ENCODE results near the gene FLII.

The FLII gene

DNA sequence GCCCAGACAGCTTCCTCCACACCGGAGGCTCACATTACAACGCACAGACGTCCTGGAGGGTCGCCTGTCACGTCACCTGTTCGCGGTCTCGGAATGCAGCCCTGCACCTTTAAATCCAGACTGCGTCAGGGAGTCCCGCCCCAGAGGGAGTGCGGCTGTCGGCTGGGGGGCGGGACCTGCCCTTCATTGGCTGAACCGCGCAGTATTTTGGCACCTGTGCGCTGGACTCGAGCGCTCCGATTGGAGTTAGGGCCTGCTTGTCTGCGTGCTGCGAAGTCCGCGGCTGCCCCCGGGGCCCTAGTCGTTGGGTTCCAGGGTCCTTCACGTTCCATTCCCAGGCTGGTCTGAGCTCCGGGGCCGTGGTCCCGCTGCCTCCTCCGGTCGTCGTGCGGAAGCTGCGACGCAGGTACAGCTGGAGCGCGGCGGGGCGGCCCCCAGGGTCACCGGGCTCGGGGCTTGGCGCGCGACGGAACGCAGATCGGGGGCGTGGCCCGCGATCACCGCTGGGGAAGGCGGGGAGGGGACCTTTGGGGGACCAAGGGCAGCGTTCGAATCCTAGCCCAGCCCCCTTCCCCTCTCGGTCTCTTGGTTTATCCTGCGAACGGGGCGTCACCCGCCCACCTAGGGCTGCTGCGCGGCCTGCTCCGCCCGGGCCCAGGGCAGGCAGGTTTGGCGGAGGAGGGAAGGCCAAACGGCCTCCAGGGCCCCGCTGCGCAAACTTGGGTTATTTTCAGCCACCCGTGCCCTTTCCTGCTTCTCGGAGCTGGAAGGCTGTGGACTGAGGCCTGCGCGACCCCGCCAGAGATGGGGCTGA, 2.0 kb upstream of the FLII start, which contains the start of gene MIEF2:
MIEF2 (plus strand) TSS at position 331 of the 814 bp plus-strand sequence. CDS start 2,059 bp downstream, outside the sequence.
- DNase-seq = peak; percentile 57

DNA sequence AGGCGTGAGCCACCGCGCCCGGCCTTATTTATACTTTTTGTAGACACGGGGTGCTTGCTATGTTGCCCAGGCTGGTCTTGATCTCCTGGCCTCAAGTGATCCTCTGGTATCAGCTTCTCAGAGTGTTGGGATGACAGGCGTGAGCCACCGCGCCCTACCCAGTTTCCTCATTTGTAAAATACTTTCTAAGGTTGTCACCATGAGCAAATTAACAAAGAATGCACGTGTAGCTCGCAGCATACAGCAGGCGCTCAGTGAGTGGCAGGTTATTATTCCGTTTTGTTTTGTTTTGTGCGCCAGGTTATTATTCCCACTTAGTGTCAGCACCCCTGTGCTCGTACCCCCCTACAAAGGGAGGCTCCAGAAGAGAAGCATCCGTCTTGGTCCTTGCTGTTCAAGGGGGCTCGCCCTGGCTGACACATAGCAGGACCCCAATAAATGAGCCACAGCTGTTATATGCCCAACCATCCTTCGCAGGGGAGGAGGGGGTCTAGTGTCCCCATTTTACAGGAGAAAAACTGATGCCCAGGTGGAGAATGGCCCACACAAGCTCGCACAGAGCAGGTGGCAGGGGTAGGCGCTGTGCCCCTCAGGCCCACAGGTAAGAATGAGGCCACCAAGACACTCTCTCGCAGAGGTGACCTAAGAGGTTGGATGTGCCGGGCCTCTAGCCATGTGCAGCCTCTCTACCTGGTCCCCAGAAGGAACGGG, 1.2 kb upstream of the FLII start:
- DNase-seq = no peak

DNA sequence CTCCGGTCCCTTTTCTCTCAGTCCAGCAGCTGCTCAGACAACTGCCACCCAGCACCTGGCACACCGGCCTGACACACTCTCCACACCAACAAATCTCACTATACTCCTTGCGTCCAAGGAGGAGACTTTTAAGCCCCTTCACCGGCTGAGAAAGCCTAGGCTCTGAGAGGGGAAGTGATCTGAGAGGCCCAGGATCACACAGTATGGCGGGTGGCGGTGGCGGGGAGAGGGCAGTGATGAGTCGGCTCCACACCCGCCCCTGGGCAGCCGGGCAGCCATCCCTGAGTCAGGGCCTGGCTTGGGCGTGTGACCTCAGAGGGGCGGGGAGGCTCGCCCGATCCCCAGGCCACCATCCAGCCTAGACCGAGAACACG, 569 bp downstream of the FLII start:
- DNase-seq = no peak

DNA sequence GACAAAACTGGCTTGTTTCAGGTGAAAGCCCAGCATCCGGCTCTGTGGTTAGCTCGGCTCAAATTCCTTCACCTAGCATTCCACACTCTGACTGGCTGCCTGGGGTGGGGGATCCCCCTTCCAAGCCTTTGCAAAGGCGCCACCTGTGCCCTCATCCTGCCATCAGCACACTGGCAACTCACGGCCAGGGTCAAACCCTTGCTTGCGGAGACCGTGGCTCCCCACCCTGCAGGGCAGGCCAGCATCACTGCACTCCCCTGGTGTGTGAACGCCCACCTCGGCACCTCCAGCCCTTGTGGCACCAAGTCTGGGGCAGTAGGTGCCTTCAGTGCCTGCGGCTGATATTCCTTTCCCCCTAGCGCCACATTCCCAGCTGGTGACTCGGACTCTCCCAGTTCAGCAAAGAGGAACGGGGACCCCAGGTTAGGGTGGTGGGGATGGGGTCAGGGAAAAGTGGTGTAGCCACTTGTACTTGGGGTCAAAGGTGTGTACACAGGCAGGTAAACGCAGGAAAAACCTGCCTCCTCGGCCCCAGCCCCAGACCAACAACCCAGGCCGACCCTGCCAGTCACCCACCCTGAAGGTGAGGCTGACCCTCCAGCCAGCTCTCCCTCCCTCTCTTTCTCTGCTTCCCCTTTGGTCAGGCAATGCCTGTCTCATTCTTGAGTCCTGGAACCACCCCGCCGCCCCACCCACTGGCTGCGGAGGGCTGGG, 1.1 kb downstream of the FLII start:
- no peak for DNase-seq

DNA sequence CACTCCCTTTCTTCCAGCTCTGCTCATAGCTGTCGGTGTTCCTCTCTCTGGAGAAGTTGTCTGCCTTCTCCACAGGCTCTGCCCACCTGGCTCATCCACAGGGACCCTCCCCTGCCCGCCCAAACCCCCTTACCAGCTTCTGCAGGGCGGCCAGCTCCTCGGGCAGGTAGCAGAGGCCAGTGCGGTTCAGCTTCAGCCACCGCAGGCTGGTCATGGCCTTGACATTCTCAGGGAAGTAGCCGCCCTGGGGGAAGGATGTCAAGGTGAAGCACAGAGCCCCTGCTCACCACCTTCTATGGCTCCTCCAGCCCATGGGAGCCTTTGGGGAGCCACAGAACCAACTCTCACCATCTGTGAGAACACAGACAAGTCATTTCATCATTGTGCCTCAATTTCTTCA, 1.8 kb downstream of the FLII start:
- DNase-seq = no peak

DNA sequence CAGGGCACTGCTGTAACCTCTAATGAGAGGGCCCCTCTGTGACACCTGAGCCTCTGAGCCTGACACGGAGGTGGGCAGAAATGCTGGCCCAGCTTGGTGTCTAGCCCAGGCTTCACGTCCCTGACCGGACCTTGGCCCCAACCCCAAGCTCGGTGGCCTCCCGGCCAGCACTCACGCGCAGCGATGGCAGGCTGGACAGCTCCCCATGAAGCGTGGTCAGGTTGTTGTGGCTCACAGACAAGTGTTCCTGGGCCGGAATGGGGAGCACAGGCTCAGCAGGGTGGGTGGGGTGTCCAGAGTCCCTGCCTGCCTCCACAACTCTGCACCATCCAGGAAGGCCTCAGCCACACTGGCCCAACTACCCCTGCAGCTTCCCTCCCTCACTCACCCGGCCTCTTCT, 2.2 kb downstream of the FLII start:
- DNase-seq = no peak

DNA sequence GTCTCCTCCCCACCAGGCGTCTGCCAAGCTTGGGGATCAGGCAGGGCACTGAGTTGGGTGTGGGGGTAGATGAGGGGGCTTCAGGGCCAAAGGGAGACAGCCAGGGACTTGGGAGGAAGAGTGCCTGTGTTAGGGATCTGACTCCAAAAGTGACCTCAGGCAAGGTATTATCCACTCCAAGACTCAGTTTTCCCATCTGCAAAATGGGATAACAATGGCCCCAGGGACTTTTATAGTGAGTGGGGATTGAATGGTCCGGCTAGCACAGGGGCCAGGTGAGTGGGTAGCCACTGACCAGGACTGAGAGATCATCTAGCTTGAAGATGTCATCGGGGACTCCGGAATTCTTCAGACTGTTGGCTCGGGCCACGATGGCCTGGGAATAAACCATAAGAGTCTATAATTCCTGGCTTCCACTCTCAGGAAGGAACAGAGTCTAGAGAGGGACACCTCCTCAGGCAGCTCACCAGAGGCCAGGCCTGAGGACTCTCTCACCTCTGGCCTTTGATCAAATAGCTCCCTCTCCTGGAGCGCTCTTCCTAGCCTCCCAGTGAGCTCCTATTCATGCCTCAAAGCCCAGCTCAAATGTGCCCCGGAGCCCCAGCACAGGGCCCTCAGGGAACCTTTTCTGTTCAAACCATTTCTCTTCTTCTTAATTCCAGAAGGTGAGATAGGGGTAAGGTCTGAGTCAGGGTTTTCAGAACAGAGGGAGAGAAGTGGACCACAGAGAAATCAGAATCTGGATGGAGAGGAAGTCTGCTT, 3.5 kb downstream of the FLII start:
- no peak for DNase-seq

DNA sequence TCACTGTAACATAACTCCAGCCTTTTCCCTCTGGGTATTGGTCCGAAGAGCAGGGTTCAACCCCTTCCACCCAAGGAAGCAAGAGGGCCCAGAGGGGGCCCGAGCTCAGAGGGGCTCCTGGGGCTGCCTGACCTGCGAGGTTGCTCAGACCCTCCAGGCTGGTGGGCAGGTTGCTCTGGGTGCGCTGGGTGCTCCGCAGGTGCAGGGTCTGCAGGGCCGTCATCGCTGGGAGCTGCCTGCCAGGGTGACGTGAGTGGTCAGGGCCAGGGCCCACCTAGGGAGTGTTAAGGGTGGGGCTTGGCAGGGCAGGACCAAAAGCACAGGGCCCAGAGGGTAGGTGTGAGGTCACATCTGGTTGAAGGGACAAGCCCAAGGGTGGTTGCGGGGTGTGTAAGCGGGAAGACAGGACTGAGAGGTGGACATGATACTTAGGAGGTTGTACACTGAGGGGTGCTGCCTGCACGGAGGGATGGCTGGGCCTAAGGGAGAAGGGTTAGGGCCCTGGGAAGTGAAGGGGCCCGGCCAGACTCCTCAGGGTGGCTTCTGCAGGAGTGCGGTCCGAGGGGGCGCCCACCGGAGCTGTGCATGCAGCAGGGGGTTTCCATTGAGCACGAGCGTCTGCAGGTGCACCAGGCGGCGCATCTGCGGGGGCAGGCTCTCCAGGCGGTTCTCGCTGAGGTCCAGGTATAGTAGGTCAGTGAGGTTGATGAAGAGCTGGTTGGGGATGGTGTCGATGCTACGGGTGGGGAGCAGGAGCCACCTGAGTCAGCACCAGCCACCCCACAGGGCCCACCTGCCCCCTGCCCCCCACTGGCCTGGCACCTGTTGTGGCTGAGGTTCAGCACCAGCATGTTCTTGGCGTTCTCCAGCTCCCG, 4.4 kb downstream of the FLII start:
- no peak for DNase-seq

DNA sequence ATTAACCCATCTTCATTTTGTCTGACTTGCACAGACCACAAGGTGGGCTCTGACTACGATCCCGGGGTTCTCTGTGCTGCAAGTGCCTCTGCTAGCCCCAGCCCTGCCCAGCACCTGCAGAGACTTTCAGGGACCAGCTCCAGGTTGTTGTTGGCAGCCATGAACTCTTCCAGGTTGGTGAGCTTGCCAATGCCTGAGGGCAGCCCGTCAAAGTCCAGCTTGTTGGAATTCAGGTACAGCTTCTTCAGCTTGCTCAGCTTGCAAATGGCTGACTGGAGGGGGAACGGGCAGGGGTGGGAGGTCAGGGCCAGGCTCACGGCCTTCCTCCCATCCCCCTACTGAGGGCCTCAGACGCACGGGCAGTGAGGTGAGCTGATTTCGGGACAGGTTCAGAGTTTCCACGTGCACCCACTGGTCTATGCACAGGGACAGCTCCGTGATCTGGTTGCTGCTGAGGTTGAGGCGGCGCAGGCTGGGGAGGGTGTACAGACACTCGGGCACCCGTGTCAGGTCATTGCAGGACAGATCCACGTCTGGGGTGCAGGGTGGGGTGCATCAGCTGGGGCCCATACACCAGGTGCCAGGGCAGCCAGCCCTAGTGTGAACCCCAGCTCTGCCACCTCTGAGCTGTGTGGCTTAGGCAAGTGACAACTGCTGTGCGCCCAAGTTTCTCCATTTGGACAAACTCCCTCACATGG, 5.2 kb downstream of the FLII start:
- no peak for DNase-seq

DNA sequence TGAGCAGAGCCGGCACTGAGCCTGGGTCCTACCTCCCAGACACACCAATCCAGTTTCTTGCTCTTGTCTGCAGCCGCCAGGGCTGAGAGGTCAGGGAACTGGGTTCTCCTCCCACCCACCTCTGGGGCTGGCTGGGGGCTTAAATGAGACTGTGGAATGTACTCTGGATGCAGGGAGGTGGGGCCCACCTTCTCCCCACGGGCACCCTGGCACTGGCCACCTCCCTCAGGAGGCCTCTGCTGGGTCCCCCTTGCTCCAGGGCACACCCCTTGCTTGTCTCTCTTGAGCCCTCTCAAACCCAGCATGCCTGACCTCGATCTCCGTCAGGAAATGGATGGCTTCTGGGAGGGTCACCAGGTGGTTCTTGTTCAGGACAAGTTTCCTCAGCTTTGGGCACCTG, 6.4 kb downstream of the FLII start:
- no peak for DNase-seq

DNA sequence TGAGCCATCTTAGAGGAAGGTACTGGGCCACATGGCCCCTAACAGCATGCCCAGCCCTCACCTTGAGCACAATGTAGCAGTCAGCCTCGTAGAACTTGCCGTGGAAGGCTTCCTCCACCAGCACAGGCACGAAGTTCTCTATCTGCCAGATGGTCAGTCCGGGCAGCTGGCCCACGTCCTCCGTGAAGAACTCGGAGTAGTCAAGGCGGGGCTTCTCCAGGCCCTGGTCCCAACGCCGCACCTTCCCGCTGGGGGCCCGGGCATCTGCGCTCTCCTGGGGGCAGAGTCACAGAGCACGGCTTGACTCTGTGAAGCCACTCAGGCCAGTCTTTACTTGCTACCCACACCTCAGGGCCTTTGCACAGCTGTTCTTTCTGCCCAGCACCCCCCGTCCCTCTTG, 7.3 kb downstream of the FLII start:
- no peak for DNase-seq

DNA sequence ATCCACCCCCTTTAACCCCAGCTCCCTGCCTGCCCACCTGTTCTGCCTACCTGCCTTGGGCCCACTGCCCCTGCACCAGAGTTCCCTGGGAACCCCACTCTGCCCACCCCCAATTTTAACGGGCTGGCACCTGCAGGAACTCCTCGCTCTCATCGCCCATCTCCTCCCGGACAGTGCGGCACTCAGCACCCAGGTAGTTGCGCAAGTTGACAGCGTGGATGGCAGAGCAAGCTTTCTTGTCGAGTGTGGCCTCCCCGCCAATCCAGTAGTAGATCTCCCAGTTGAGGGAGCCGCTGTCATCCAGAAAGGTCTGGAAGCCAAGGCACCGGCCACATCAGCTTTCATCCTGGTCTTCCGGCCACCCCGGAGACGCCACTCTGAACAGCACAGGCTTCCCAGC, 7.8 kb downstream of the FLII start:
- no peak for DNase-seq

DNA sequence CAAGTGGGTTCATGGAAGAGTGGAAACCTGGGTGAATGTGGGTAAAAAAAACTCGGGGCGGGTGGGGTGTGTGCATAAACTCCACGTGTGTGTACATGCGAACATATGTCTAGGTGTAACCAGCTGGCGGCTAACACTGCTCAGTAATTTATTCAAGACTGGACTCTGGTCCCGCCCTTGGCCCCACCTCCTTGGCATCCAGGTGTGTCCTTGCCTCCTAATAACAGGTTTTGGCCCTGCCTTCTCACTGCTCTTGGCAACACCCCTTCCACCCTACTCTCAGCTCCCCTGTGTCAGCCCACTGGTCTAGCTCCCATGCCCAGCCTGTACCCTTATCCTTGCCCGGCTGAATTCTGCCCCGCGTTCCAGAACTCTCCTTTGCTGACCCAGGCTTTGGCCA, 8.3 kb downstream of the FLII start:
- no peak for DNase-seq

DNA sequence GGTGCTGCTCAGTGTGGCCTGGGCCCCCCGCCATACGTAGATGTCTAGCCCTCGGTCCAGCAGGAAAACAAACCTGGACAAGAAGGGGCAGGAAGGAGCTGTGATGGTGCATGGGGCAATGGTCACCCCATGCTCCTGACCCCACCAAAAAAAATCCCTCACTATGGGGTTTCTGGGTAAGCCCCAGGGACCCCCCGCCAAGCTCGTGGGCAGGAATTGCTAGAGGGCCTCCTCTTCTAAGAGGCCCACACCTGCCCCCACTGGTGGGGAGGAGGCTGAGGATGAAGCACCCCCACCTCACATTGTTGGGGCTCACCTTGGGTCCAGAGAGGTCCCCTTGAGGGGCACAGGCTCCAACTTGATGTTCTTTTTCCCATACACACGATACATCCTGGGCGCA, 9.7 kb downstream of the FLII start:
- DNase-seq = no peak

DNA sequence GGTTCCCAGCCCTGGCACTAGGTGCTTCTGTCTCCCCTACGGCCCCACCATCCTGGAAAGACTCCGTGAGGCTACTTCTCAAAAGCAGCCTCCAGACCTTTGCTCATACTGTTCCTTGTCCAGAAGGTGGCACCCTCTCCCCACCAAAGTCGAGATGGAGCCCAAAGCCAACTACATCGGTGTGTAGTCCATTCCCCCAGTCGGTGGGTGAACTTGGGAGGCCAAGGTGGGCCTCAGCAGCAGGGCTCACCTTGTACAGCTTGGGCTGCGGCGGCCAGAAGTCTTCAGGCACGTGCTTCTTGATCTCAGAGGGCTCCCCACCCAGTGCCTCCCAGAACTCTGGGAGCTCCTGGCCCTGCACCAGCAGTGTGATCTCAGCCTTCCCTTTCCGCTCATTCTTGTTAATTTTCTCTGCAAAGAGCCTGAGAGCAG, 10.2 kb downstream of the FLII start:
- DNase-seq = no peak

DNA sequence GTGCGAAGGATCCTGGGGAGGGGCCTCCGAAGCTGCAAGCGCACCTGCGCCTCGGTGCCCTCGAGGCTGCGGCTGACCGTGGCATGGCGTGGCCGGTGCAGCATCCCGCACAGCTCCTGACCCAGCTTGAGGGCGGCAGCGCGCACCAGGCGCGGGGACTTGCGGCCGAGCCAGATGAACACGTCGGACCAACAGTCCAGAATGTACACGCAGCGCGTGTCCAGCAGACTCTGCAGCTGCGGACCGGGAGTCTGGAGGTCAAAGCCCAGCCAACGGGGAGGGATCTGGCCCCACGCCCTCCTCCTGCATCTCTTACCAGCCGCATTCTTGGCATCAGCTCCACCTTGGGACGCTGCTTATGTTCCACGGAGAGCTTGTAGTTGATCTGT, 10.9 kb downstream of the FLII start:
- DNase-seq = no peak

DNA sequence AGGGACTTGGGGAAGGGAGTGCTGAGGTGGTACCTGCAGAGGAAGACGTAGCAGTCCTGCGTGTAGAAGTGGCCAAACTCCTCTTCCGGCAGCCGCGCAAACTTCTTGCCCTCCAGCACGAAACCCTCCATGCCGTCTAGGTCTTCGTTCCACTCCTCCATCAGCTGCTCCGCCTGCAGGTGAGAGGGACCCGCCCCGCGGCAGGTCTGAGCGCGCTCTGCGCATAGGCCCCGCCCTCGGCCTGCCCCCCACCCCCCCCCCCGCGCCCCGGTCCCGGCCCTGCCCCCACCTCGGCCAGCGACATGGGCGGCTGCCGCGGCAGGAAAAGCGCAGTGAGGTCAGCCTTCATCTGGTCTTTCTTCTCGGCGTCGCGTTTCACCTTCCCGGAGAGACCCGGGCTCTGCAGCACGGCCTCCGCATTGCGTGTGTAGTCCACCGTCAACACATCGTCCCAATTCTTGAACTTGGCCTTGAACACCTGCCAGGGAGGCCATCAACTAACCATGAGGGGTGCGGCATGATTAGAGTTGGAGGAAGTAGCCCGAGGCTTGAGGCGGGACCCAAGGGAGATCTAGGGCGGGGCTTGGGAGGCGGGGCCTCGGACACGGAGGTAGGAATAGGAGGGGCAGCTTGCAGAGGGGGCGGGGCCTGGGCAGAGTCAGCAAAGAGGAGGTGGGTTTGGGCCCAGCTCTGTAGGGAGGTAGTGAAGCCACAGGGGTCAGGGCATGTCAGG, 11.5 kb downstream of the FLII start:
- no peak for DNase-seq

DNA sequence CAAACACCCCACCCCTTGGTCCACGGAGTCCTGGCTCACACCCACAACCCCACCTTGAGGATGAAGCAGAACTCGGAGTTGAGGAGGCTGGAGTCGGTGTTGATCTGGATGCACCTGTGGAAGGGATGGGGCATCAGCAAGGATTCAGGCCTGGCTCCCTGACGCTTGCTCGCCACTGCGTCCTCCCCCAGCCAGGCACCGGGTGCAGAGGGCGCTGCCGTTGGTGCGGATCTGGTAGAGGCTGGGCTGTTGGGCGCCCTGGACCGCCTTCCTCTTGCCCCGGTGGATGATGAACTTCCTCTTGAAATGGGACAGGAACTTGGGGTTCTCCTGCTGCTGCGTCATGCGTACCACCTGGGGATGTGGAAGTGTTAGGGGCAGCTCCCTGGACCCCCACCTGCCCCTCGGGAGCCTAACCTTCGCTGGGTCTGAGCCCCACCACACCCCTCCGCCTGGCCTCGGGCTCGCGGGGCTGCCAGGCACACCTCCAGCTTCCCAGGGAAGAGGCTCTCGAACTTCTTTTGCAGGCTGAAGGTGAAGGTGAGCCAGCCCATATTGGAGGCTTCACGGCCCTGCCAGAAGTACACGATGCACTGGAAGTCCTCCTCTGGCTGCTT, 12.3 kb downstream of the FLII start:
- DNase-seq = no peak

DNA sequence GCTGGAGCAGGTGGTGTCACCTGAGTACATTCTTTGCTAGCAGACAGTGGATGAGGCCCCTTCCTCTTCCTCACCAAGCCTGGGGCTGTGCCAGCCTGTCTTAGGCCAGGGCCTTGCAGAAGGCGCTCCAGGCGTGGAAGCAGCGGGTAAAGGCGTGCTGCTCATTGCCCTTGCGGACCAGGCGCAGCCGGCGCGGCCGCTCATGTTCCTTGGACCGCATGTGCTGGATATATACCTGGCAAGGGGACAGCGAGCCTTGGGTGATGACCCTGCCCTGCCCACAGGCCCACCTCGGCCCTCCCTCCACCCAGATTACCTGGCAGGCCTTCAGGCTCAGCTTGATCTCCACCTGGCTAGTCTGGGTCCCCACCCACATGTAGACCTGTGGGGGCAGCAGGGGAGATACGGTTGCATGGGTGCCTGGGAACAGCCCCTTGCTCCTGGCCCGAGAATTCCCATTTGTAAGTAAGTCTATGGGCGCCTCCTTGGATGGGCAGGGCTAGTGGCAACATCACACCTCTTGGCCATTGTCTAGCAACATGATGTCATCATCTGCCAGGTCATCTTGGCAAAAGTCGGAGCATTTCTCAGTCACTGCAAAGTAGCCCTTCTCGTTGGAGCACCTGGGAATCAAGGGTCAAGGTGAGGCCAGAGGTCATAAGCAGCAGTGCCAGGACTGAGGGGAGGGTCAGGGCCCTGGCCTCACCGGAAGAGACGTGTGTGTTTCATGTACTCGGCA, 13.3 kb downstream of the FLII start:
- DNase-seq = no peak

Measured in GF-D8 (cell line).